ENCODE results near the gene ETS2. TPM values are rescaled to one million over a fixed set of nuclear protein-coding genes. Genes with fewer than 3 reads are reported as not detected.

ETS2 gene
- polyA plus RNA-seq, 3 donors, result 54.2 to 150 (median 59.5) TPM

GRCh38 chr21:38869946-38870345 lies 64.2 kb downstream of the ETS2 start:
- peaks cover 0 to 8% (median 0%) of the 10 kb centered on the region in 7 donors for H3K9me3 Mint-ChIP-seq
- no peaks in the 10 kb centered on the region for H3K36me3 ChIP-seq (replicated peaks in 1 of 2; ENCODE audit: control insufficient read depth in 1 of 2, insufficient read depth in 2 of 2, low read length in 2 of 2)
- H3K4me3 ChIP-seq (replicated peaks in 1 of 3; ENCODE audit: low read depth in 2 of 3, low read length in 3 of 3), result no peak overlapping the region
- H3K27ac ChIP-seq (ENCODE audit: low read depth in 1 of 2, low read length in 2 of 2), result no peak overlapping the region
- no peak overlapping the region for H2AFZ ChIP-seq (ENCODE audit: insufficient read depth, low read depth, low read length, poor library complexity, severe bottlenecking)
- no peak for TF ChIP-seq CTCF (IDR thresholded peaks at IDR 0.05)
- no peaks in the 10 kb centered on the region for H4K20me1 ChIP-seq (ENCODE audit: insufficient read depth, low read length)
- WGBS (ENCODE audit: insufficient coverage), result 60% methylated on average over 2 of the region's 3 CpGs
- H3K4me2 ChIP-seq (replicated peaks; ENCODE audit: extremely low read depth, low read length, poor library complexity, severe bottlenecking), result no peak overlapping the region
- H3K4me1 ChIP-seq (ENCODE audit: control insufficient read depth in 1 of 2, insufficient read depth in 2 of 2, low read length in 2 of 2), result peaks cover 16 to 18% of the 10 kb centered on the region in 2 donors
- intact Hi-C loops (cut with micrococcal nuclease), result no loop called here
- H3K27me3 Mint-ChIP-seq (ENCODE audit: low read depth in 3 of 3), result no peaks in the 10 kb centered on the region
- peak overlapping the region in 1 of 7 donors; percentile 26 for H3K27ac Mint-ChIP-seq
- peaks cover 32% of the 10 kb centered on the region for H3K4me1 Mint-ChIP-seq
- DNase-seq, result no peak
- no peaks in the 10 kb centered on the region for H3K9me3 ChIP-seq (replicated peaks in 1 of 2; ENCODE audit: control insufficient read depth in 1 of 2, insufficient read depth in 1 of 2, low read length in 2 of 2)
- H3K27me3 ChIP-seq (ENCODE audit: control insufficient read depth in 2 of 2, insufficient read depth in 2 of 2, low read length in 2 of 2), result no peaks in the 10 kb centered on the region
- no peaks in the 10 kb centered on the region for H3K36me3 Mint-ChIP-seq
- H3K4me3 Mint-ChIP-seq, result no peak overlapping the region
- H3K79me2 ChIP-seq (ENCODE audit: insufficient read depth, low read length), result no peaks in the 10 kb centered on the region
- no peak overlapping the region for H3K9ac ChIP-seq (ENCODE audit: insufficient read depth, low read length, poor library complexity, severe bottlenecking)
